Measurements from ENCODE around the gene NELFA.
A peak's percentile ranks its signal among the peaks of the same experiment; 100 is the strongest.
"Not testable (repeated sequence)": the region's sequence is repeated elsewhere in the genome, so short reads cannot be mapped to it uniquely, and the experiment has no call there.

The NELFA gene

GRCh38 chr4:2040391-2041238 lies 31.8 kb upstream of the NELFA start:
- DNase-seq = no peak

- no peak for DNase-seq
These were observed 28.1 kb upstream of the NELFA start for GRCh38 chr4:2036866-2037265.

- DNase-seq = no peak
These were observed 27.6 kb upstream of the NELFA start for GRCh38 chr4:2036327-2036726.

GRCh38 chr4:2031161-2031560 lies 22.4 kb upstream of the NELFA start:
- DNase-seq = not testable (repeated sequence)

- DNase-seq = not testable (repeated sequence)
These were observed 18.3 kb upstream of the NELFA start for GRCh38 chr4:2027120-2027519.

- no peak for DNase-seq
These were observed 17.0 kb upstream of the NELFA start for GRCh38 chr4:2025817-2026216.

GRCh38 chr4:2024683-2025082 lies 15.9 kb upstream of the NELFA start:
- no peak for DNase-seq

- not testable (repeated sequence) for DNase-seq
These were observed 12.7 kb upstream of the NELFA start for GRCh38 chr4:2021358-2022018.

- no peak for DNase-seq
These were observed 6.2 kb upstream of the NELFA start for GRCh38 chr4:2015008-2015407.

GRCh38 chr4:2011583-2011982 lies 2.8 kb upstream of the NELFA start:
- DNase-seq = no peak

GRCh38 chr4:2009651-2010233 lies 968 bp upstream of the NELFA start:
- peak; percentile 48 for DNase-seq

GRCh38 chr4:2008671-2008920 lies 178 bp downstream of the NELFA start:
- no peak for DNase-seq

GRCh38 chr4:2007804-2008670 lies 737 bp downstream of the NELFA start:
- no peak for DNase-seq

GRCh38 chr4:2006956-2007653 lies 1.7 kb downstream of the NELFA start:
- no peak for DNase-seq

- no peak for DNase-seq
These were observed 2.4 kb downstream of the NELFA start for GRCh38 chr4:2006367-2006766.

- DNase-seq = not testable (repeated sequence)
These were observed 5.4 kb downstream of the NELFA start for GRCh38 chr4:2003361-2003760.

GRCh38 chr4:1999308-1999707 lies 9.5 kb downstream of the NELFA start:
- DNase-seq = not testable (repeated sequence)

GRCh38 chr4:1998296-1998695 lies 10.5 kb downstream of the NELFA start:
- DNase-seq = no peak

GRCh38 chr4:1997712-1998111 lies 11.1 kb downstream of the NELFA start:
- no peak for DNase-seq

GRCh38 chr4:1996866-1997611 lies 11.7 kb downstream of the NELFA start:
- DNase-seq = no peak

GRCh38 chr4:1994938-1995337 lies 13.8 kb downstream of the NELFA start:
- no peak for DNase-seq
